Amygdala (tissue), 56 donors: ENCODE data around the gene MST1.

Source experiments
- DNase-seq, 56 donors: peaks; one replicate each; lab custom pipeline; 2025; lab: John Stamatoyannopoulos, UW

MST1 gene

DNA sequence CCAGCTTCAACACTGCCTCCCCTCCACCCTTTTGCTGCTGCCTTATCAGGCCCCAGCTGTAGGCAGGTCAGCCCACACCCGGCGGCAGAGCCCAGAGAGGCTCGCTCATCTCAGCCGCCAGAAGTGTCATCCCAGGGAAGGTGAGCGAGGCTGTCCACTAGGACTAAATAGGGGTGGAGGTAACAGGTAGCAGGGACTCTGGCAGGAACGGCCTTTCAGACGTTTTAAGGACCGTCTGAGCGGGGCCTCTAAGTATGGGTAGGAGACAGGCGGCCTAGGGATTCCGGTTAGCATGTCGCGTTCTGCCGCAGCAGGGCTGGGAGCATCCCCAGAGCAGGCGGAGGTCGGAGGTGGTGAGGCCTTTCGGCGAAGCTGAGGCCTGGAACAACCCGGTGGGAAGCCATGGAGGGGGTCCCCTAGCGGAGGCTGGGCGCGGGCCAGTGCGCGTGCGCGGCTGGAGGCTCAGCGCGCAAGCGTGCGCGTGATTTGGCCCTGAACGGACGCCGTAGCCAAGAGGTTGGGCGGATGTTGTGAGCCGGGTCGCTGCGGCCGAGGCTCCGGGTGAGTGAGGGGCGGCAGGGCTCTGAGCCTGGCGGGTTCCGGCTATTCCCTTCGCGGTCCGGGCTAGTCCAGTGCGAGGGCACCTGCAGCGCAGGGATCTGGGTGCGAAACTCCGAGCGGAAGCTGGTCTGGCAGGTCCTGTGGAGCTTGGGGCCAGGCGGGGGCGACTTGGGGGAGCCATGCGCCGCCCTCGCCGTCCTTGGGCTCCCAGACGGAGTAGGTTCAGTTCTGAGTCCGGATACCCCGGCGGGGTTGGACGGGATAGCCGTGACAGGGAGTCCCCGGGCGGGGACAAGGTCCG, at the start of gene MST1, which contains the start of gene RNF123:
TSS of gene MST1 (minus strand) at position 429 of the 862 bp plus-strand sequence. CDS start 783 bp downstream, outside the sequence.
TSS of gene RNF123 (plus strand) at position 512 of the 862 bp plus-strand sequence. CDS start 1,609 bp downstream, outside the sequence.
- no peak for DNase-seq

DNA sequence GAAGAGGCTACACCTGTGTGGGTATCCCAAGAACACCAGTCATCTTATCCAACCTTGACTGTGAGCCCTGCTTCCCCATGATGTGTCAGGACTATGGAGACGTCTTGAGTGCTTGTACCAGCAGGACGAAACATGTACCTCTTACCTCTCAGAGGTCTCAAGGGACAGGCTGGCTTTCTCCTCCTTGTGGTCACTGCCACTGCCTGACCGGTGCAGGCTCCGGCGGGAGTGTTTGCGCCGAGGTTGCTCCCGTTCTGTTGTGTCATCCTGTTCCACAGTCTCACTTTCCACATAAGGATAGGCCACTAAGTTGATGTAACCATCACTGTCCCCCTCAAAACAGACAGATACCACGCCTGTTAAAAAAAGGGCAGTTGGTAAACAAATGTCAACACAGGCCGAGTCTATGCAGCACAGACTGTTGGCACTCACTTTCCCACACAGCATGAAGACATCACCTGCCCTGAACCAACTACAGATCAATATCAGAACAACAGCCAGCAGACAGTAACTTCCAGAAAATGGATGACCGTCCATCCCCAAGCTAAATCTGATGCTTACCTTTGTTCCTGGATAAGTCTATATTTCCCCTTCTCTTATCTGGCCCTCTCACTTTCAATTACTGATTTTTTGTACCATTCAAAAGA, 48.9 kb upstream of the MST1 start:
- no peak for DNase-seq

DNA sequence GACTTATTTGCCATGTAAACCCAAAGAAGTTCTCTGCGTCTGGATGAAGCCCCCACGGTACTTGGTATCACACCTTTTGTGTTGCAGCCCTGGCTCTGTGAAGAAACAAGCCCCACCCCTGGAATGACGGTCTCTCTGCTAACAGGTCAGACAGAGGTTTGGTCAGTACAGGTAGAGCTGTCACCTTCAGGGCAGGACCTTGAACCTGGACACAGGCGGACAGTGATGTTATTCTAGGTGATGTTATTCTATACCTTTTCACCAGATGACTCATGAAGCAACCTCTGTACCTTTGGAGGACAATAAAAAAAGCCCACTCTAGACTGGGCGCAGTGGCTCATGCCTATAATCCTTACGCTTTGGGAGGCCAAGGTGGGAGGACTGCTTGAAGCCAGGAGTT, 45.5 kb upstream of the MST1 start:
- DNase-seq, result no peak

DNA sequence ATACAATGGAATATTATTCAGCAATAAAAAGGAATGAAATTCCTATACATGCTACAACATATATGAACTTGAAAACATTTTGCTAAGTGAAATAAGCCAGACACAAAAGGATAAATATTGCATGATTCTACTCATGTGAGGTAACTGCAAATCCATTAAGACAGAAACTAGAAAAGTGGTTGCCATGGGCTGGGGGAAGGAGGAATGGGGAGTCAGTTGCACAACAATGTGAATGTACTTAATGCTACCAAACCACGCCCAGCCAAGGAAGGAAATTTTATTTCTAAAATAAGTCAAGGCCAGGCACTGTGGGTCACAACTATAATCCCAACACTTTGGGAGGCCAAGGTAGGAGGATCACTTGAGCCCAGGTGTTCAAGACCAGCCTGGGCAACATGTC, 44.3 kb upstream of the MST1 start:
- DNase-seq, result no peak

DNA sequence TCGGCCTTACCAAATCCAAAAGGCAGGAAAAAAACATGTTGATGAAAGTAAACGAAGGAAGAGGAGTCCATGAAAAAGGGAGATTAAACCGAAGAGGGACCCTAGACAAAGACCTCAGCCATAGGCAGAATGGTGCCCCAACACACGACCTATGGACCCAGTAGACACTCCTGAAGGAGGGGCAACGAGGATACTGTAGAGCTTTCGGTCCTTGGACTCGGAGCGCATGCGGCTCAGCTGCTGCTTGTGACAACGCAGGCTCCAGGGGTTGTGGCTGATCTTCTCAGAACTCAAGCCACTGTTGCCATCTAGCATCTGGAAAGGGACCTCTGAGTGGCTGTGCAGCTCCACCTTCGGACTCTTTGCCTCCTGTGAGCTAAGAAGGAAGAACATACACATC, 43.3 kb upstream of the MST1 start:
- no peak for DNase-seq

DNA sequence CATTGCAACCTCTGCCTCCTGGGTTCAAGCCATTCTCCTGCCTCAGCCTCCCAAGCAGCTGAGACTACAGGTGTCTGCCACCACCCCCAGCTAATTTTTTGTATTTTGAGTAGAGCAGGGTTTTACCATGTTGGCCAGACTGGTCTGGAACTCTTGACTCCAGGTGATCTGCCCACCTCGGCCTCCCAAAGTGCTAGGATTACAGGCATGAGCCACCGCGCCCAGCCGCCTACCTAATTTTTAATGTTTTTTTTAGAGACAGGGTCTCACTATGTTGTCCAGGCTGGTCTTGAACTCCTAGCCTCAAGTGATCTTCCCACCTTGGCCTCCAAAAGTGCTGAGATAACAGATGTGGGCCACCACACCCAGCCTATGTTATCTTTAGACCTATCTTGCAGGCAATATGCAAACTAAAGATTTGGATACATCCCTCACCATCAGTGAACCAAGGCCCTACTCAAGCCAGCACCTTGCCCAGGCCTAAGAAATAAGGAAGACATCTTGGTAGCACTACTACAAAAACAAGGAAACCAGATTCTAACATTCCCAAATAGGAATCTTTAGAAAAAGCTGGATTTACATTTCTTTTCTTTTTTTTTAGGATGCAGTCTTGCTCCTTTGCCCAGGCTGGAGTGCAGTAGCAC, 40.8 kb upstream of the MST1 start:
- no peak for DNase-seq

DNA sequence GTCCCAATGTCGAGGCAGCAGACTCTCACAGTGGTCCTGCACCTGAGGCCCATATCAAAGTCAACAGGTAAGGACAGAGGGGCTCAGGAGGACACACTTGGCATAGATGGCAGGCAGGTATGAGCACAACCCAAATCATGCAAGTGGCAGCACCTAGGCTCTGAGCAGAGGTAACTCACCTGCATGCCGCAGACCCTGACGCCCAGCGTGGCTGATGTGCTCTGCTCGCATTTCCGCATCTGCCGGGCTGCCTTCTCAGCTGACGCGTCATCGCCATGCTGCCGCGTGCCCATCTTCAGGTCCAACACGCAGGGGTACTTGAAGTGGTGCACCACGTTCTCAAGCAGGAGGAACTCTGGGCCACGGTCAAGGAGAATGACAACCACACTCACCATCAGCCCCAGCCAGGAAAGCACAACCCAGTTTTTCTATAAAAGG, 38.7 kb upstream of the MST1 start:
- DNase-seq, result no peak

DNA sequence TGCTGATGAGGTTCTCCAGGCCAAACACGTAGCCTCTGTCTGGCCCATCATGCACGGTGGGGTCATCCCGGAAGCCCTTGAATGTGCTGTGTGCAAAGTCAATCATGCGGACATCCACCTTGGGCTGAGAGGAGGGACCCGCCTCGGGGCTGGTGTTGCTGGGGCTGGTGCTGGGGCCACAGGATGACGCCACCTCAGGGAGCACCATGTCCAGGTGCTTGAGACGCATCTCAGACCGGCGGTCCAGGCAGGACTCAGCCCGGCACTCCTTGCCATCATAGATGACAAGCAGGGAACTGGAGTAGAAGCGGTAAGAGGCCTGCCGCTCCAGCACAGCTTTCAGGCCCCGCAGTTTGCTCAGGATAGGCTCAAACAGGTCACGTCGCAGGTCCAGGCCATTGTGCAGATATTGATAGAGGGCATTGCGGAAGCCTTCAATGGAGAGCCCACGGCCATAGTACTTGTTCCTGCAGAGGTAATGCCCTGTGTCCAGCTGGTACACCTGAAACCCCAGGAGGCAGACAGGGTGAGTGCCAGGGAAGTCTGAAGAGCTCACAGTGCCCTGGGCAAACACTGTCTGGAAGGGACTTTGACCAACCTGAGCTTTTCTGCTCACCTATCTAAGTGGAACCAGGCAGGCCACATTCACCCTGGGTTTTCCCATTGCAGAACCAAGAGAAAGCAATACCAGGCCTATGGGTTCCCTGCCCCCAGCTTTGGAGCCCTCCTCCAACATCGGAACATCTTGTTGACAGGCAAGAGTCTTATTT, 38.1 kb upstream of the MST1 start:
- DNase-seq, result no peak

DNA sequence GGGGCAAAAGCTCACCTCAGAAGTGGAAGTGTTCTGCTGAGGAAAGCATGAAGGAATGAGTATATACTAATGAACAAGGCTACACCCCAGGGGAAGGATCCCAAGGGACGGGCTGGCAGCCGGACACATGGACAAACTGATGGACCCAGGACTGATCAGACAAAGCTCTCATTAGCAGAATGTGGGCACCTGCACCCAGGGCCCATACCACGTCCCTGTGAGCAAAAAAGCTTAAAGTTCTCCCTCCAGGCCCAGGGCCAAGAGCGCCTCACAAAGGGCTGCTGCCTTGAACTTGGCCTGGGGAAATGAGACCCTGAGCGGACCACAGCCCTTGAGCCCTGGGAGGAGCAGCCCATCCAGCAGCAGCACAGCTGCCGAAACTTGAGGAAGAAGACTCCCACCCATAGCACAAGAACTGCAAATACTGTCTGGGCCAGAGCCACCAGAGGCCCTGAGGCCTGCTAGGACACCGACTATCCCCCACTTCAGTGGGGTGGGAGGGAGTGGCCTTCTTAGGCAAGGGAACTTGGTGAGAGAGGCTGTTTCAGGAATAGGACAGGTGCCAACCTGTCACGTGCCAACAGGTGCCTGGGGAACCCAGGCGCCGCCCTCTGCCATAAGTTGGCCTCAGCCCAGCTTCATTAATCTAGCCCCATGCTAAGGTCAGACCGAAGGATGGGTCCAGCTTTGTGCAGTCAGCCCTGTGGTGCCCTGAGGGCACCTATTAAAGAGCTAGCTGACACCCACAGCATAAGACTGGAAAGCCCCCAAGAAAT, 36.8 kb upstream of the MST1 start:
- DNase-seq, result no peak

DNA sequence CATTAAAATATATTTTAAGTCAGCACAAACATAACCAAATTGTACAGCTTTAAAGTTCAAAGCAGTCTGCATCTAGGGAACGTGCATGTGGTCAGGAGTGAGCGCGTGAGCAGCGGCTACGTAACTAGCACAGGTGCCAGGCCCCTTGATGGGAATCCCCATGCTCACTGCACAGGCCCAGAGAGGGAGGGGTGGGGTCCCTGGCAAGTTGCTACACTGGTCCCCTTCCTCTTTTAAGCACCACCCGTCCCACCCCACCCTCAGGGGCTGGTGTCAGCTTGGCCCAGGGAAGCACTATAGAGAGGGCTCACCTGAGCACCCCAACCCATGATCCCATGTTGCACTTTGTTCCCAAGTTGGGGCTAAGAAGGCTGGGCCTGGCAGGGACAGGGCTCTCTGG, 35.3 kb upstream of the MST1 start:
- no peak for DNase-seq

DNA sequence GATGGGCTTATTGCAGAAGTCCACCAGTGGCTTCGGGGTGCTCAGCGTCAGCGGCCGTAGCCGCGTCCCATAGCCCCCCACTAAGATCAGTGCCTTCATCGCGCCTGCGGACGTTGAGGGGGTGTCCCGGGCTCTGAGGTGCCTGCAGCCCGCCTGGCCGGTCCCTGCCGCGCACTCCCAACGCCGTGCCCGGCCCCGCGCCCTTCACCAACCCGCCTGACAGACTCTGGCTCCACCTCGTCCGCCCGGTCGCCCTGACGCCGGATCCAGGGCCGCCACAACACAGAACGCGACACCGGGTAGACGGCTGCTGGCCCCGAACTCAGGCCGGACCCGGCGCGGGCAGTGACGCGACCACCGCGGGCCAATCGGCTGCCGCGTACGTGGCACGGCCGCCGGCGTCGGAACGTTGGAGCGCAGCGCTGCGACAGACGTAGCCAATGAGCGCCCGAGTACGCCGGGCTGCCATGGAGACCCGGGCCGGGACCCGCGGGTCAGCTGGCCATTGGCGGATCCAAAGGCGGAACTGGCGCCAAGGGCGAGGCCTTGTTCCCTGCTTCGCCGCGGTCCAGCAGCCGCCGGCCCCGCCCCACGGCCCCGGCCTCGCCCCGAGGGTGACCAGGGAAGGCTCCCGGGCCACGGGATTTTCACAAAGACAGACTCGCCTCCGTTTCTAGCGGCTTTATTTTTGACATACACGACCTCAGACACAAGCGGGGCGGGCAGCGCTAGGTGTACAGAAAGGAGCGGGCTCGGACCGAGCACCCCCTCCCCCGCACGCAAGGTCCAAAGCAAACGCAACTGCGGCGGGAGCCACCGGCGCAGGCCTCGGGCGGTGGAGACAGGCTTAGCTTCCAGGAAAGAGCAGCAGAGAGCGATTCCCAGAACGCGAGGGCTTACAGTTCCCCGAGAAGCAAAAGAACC, 34.6 kb upstream of the MST1 start, which contains the start of gene GMPPB:
TSS of gene GMPPB (minus strand) at position 324 of the 924 bp plus-strand sequence. CDS start at position 99, 225 bp downstream.
- DNase-seq, result peak; percentile 23 to 98 (median 91)

DNA sequence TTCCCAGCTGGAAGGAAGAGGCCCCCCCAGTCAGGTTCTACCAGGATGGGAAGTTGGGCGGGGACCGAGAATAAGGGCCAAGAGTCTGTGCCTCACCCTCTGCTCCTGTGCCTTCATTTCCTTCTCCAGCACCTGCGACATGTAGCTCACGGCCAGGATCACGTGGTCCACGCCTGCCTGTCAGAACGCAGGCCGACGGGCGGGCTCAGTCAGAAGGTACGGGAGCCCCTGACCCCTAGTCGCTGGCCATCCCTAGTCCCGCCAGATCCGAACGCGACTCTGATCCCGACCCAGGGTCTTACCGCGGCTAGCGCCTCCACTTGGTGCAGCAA, 34.0 kb upstream of the MST1 start:
- peak in 21 of 56 donors; percentile 12 to 57 (median 41) for DNase-seq

DNA sequence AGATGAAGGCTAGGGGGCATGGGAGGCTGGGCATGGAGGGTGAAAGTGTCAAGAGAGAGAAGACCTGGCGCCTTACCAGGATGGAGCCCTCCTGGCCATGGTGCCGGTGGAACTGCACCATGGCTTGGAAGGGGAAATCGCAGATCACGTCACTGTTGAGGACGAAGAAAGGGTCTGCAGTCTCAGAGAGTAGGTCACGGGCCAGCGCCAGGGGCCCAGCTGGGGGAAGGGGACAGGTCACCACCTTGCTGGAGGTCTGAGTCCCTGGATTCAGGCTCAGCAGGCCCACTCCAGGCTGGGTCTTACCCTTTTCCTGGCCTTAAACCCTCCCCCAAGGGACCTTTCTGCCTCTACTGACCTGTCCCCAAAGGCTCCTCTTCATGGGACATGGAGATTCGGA, 33.6 kb upstream of the MST1 start:
- DNase-seq, result no peak

DNA sequence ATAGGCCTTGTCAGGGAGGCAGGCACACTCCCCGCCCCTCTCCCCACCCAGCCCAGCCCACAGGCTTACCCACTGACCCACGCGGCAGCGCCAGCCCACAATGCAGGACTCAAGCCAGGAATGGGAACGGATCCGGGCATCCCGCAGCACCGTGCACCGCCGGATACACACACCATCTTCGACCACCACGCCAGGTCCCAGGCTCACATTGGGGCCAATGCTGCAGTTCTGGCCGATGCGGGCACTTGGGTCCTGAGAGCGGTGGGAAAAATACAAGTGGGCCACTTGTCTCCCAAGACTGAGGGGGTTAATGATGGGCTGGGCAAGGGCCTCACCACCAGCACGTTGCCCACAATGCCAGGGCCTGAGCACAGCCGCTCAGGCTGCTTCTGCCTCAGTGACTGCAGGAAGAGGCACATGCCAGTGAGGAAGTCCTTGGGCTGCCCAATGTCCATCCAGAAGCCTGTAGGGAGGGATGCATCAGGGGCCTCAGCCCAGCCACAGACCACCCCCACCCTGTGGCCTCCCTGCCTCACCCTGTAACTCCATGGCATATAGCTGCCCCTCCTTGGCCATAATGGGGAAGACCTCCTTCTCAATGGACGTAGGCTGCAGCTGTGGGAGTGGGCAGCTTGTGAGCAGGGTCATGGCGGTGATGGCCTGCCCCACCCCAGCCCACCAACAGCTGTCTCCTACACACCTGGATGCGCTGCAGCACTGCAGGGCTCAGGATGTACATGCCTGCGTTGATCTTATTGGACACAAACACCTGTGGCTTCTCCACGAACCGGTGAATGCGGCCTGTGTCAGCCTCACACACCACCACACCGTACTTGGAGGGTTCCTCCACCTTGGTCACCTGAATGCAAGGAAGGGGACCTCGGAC, 32.9 kb upstream of the MST1 start:
- DNase-seq, result no peak

DNA sequence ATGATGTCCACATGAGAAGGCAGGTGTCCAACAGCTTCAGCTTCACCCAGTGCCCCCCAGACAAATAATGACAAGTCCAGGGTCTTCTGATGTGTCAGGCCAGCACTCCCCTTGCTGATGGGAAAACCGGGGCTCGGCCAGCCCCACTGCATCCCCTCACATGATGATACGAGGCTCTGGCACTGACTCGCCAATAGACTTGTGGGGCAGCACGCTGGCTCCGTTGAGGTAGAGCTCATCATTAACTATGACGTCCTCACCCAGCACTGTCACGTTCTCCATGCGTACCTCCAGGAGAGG, 32.3 kb upstream of the MST1 start:
- peak in 1 of 56 donors; percentile 7 for DNase-seq

DNA sequence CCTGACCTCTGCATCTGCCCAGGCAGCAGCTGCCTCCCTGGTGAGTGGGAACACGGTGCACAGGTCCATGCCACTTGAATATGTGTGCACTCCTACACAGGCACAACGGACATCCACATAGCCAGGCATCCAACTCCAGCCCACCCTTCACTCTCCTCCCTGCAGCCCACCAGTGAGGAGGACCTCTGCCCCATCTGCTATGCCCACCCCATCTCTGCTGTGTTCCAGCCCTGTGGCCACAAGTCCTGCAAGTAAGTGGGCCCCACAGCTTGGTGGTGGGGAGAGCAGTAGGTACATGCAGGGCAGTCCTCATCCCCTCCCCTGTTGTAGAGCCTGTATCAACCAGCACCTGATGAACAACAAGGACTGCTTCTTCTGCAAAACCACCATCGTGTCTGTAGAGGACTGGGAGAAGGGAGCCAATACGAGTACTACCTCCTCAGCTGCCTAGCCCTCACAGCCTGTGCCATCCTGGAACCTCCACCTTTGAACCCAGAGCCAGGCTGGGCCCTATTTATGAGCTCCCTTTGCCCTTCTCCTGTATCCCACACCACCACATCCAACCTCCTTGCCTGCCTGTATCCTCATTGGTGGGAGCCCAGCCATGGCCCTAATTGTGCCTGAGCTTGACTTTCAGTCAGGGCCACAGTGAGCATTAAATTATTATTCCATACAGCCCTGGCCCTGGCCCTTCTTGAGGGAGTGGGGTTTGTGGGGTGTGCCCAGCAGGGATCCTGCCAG, 31.8 kb upstream of the MST1 start:
- DNase-seq, result no peak
